HFFc6 (cell line): ENCODE data around the gene PECR. TPM values are rescaled to one million over a fixed set of nuclear protein-coding genes. Genes with fewer than 3 reads are reported as not detected.
"Not testable (repeated sequence)": the region's sequence is repeated elsewhere in the genome, so short reads cannot be mapped to it uniquely, and the experiment has no call there.

Experiments used
- DNase-seq: peaks from one replicate; pipeline ENCODE4 v3.0.0-alpha.2; 2018
- H3K27ac Mint-ChIP-seq: 2 replicates; pipeline ENCODE4 v1.8.0; 2020; ENCODE audit warnings: mild to moderate bottlenecking, mixed read lengths
- H3K27me3 Mint-ChIP-seq: 2 replicates; pipeline ENCODE4 v1.8.0; 2021; ENCODE audit warnings: mild to moderate bottlenecking, moderate library complexity, mixed read lengths; ENCODE audit not compliant: insufficient read depth
- H3K36me3 Mint-ChIP-seq: 2 replicates; pipeline ENCODE4 v1.8.0; 2021; ENCODE audit warnings: low read depth, mixed read lengths
- H3K4me1 Mint-ChIP-seq: 2 replicates; pipeline ENCODE4 v1.8.0; 2020; ENCODE audit warnings: low read depth, mixed read lengths
- H3K4me3 Mint-ChIP-seq: 2 replicates; pipeline ENCODE4 v1.8.0; 2020; ENCODE audit warnings: mild to moderate bottlenecking, moderate library complexity, mixed read lengths
- H3K9me3 Mint-ChIP-seq: 2 replicates; pipeline ENCODE4 v1.8.0; 2020; ENCODE audit warnings: mild to moderate bottlenecking, mixed read lengths
- total RNA-seq, 6 experiments: library from RNA; stranded (reverse); fragmentation: NEBNext Ultra II Directional; extraction: Animal tissue kit (Norgen Biotek cat#: 25700); gene quantifications; 2 replicates in 1 of 6; 3 replicates in 5 of 6; pipeline ENCODE4 v1.2.3, GENCODE V29; 2021
- TF ChIP-seq, protein P1 (sequence below): fragments of 200-600 bp; sonication (generic); IDR thresholded peaks from 2 replicates; pipeline ENCODE4 v1.5.0; 2021; ENCODE audit warnings: antibody characterized with exemption, mild to moderate bottlenecking

Gene PECR
- total RNA-seq, 6 experiments from 2014 or later, result 4.9 to 7.5 (median 6.4) TPM

DNA sequence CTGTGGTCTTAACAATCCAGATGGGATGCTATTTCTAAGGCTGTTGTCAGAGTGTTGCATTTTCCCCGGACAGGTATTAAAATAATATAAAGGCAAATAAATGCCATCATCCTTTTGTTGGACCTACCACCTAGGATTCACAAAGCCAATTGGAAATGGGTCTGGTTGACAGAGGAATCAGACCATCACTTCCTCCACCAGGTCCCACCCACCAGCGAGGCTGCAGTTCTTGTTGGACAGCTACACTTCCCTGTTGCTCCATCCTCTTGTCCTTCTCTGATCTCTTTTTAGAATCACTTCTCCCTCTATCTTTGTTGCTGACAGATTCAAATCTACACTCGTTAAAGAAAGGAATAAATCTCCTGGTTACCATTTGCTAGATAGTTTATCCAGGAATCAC lies 1.2 kb upstream of the PECR start:
- TF ChIP-seq, protein P1, sequence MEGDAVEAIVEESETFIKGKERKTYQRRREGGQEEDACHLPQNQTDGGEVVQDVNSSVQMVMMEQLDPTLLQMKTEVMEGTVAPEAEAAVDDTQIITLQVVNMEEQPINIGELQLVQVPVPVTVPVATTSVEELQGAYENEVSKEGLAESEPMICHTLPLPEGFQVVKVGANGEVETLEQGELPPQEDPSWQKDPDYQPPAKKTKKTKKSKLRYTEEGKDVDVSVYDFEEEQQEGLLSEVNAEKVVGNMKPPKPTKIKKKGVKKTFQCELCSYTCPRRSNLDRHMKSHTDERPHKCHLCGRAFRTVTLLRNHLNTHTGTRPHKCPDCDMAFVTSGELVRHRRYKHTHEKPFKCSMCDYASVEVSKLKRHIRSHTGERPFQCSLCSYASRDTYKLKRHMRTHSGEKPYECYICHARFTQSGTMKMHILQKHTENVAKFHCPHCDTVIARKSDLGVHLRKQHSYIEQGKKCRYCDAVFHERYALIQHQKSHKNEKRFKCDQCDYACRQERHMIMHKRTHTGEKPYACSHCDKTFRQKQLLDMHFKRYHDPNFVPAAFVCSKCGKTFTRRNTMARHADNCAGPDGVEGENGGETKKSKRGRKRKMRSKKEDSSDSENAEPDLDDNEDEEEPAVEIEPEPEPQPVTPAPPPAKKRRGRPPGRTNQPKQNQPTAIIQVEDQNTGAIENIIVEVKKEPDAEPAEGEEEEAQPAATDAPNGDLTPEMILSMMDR, result no peak
- Mint-ChIP-seq H3K4me1 (peaks cover 32% of the 10 kb centered on the region), H3K36me3 (no peaks in the 10 kb centered on the region), H3K27ac (no peak overlapping the region), H3K27me3 (peaks cover 24% of the 10 kb centered on the region), H3K4me3 (peak overlapping the region; percentile 96), H3K9me3 (no peaks in the 10 kb centered on the region)
- DNase-seq, result no peak

DNA sequence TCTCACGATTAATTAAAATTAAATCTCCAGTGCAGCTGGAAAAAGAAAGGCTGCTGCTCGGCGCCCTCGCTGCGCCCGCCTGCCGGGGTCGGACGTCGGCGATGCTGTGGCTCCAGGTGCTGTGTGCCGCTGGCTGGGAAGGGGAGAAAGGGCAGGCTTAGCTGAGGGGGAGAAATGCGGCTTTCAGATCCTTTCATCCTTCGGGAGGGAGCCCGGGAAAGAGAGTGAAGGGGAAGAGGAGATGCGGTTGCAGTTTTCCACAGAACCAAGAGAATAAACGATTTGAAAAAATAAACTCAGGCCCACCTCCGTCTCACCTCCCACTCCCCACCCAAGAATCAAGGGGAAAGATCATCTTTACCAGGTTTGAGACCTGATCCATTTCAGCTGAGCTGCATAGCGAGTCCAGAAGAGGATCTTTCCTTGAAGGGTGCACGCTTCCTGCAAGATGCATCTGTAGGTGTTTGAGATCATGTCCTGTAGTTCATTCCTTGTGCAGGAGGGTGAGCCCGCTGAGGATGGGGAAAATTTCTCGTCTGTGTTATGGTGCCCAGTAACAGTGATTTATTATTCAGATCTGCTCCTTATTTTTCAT lies 605 bp upstream of the PECR start:
- TF ChIP-seq, protein P1, result no peak
- peak overlapping the region; percentile 96 for H3K4me3 Mint-ChIP-seq
- H3K36me3 Mint-ChIP-seq, result no peaks in the 10 kb centered on the region
- H3K9me3 Mint-ChIP-seq, result no peaks in the 10 kb centered on the region
- H3K27me3 Mint-ChIP-seq, result peaks cover 24% of the 10 kb centered on the region
- no peak for DNase-seq
- no peak overlapping the region; the same call in 1 of the 2 replicates for H3K27ac Mint-ChIP-seq
- H3K4me1 Mint-ChIP-seq, result peaks cover 32% of the 10 kb centered on the region

DNA sequence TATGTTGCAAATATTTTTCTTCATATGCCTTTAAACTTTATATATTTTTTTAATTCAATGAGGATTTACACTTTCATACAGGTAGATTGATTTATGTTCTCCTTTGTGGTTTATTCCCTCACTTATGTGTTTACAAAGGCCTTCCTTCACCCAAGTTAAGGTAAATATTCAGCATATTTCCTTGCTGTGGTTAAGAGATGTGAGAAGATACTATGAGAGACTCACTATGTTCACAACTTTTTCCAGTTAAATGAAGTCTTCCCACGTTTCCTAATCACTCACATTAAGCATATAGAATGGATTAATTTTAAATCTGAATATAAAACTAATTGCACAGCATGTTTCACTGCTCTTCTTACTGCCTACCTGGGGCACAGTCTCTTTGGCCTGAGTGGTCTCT lies 597 bp downstream of the PECR start:
- DNase-seq, result no peak
- TF ChIP-seq, protein P1, result no peak
- Mint-ChIP-seq H3K4me3 (peak overlapping the region; percentile 96), H3K4me1 (peaks cover 32% of the 10 kb centered on the region), H3K9me3 (no peaks in the 10 kb centered on the region), H3K27me3 (peaks cover 20% of the 10 kb centered on the region), H3K36me3 (no peaks in the 10 kb centered on the region), H3K27ac (peak overlapping the region; percentile 37; the same call in 1 of the 2 replicates)

DNA sequence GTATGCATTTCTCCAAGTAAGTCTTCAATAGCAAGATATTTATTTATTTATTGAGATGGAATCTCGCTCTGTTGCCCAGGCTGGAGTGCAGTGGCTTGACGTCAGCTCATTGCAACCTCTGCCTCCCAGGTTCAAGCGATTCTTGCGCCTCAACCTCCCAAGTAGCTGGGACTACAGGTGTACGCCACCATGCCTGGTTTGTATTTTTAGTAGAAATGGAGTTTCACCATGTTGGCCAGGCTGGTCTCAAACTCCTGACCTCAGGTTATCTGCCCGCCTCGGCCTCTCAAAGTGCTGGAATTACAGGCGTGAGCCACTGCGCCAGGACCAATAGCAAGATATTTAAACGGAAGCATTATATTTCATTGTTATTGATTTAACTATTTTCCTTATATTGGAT lies 1.6 kb downstream of the PECR start:
- Mint-ChIP-seq H3K4me1 (peaks cover 32% of the 10 kb centered on the region), H3K27me3 (peaks cover 17% of the 10 kb centered on the region)
- not testable (repeated sequence) for H3K9me3 Mint-ChIP-seq, H3K4me3 Mint-ChIP-seq, H3K27ac Mint-ChIP-seq, DNase-seq, H3K36me3 Mint-ChIP-seq

DNA sequence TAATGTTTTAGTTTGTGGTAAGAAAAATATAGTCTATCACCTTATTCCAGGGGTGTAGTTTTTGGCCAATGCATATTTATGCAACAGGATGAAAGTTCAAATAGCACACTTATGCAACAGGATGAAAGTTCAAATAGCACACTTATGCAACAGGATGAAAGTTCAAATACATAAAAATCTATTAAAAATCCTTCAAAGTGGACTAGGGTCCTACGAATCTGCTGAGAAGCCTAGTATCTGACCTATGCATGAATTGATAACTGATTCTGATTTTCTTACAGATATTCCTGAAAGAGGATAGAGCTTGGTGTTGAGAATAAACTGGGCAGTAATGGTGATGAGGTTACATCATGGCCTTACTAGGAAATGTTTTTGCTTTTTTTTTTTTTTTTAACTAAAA lies 2.8 kb downstream of the PECR start:
- no peaks in the 10 kb centered on the region for H3K36me3 Mint-ChIP-seq
- H3K27me3 Mint-ChIP-seq, result peaks cover 12% of the 10 kb centered on the region
- peaks cover 36% of the 10 kb centered on the region for H3K4me1 Mint-ChIP-seq
- H3K9me3 Mint-ChIP-seq, result no peaks in the 10 kb centered on the region
- no peak for DNase-seq
- no peak overlapping the region for H3K4me3 Mint-ChIP-seq
- H3K27ac Mint-ChIP-seq, result no peak overlapping the region
- TF ChIP-seq, protein P1, result no peak

DNA sequence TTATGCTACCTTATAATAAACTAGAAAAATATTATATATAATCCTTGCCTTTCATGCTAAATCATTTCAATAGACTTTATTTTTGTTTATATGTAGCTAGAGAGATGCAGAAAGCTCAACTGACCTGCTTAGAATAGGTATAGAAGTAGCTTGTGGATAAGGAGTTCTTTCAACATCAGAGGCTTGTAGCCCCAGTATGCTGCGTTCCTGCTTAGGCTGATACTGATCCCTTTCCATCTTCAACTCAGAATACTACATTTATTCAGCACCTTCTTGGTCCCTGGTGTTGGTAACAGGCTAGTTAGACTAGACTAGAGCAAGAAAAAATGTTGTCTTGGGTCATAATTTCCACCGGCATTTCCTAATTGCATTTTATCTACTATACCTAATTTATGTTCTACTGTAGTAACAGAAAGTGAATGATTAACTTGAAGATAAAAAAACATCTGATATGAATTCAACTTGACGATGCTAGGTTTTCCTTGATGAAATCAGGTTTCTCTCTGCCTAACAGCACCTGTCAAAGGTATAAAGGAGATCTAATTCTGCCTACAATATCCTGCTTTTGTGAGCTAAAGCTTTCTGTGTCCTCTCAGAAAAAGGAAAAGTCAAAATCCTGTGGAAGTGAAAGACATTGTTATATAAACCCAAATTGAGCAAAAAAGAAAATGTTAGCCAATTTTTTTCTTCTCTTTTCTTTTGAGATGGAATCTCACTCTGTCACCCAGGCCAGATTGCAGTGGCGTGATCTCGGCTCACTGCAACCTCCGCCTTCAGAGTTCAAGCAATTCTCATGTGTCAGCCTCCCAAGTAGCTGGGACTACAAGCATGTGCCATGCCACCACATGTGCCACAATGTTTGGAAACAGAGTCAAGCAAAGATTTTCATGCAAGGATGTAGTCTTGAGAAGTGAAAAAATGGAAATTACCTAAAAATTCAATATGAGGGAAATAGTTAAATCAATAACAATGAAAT lies 5.8 kb downstream of the PECR start:
- TF ChIP-seq, protein P1, result no peak
- no peaks in the 10 kb centered on the region for H3K36me3 Mint-ChIP-seq
- H3K27ac Mint-ChIP-seq, result no peak overlapping the region

More for the DNA sequence above, 5.8 kb downstream of the PECR start:
- Mint-ChIP-seq H3K4me1 (peaks cover 19% of the 10 kb centered on the region), H3K9me3 (no peaks in the 10 kb centered on the region), H3K27me3 (no peaks in the 10 kb centered on the region), H3K4me3 (no peak overlapping the region)
- DNase-seq, result no peak
